LoVo (cell line): ENCODE measurements around the gene MYO18A.
A peak's percentile ranks its signal among the peaks of the same experiment; 100 is the strongest.
"Not testable (repeated sequence)": the region's sequence is repeated elsewhere in the genome, so short reads cannot be mapped to it uniquely, and the experiment has no call there.

Experiments
- DNase-seq: peaks from one replicate; pipeline ENCODE4 v3.0.0-alpha.2; 2016; ENCODE audit warnings: low spot score

MYO18A gene, protein sequence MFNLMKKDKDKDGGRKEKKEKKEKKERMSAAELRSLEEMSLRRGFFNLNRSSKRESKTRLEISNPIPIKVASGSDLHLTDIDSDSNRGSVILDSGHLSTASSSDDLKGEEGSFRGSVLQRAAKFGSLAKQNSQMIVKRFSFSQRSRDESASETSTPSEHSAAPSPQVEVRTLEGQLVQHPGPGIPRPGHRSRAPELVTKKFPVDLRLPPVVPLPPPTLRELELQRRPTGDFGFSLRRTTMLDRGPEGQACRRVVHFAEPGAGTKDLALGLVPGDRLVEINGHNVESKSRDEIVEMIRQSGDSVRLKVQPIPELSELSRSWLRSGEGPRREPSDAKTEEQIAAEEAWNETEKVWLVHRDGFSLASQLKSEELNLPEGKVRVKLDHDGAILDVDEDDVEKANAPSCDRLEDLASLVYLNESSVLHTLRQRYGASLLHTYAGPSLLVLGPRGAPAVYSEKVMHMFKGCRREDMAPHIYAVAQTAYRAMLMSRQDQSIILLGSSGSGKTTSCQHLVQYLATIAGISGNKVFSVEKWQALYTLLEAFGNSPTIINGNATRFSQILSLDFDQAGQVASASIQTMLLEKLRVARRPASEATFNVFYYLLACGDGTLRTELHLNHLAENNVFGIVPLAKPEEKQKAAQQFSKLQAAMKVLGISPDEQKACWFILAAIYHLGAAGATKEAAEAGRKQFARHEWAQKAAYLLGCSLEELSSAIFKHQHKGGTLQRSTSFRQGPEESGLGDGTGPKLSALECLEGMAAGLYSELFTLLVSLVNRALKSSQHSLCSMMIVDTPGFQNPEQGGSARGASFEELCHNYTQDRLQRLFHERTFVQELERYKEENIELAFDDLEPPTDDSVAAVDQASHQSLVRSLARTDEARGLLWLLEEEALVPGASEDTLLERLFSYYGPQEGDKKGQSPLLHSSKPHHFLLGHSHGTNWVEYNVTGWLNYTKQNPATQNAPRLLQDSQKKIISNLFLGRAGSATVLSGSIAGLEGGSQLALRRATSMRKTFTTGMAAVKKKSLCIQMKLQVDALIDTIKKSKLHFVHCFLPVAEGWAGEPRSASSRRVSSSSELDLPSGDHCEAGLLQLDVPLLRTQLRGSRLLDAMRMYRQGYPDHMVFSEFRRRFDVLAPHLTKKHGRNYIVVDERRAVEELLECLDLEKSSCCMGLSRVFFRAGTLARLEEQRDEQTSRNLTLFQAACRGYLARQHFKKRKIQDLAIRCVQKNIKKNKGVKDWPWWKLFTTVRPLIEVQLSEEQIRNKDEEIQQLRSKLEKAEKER (N-terminal part only)

GRCh38 chr17:29180034-29180787, at the start of gene MYO18A:
Gene MYO18A (minus strand): TSS chr17:29180398. CDS start chr17:29166940, 13,458 bp downstream.
- peak; percentile 86 for DNase-seq

DNA sequence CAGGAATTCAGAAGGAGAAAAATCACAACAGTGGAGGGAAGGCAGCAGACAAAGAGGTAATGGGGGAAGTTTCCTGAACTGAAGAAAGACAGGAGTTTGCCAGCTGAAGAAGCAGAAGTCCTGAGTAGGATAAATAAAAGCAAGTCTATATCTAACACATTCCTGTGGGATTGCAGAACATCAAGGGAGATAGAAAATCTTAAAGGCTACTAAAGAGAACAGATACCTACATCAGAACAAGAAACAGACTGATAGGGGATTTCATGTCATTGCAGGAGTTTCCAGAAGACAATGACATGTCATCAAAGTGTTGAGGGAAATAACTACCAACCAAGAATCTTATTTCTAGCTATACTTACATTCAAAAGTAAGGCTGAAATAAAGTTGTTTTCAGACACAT, 45.2 kb upstream of the MYO18A start:
- no peak for DNase-seq

DNA sequence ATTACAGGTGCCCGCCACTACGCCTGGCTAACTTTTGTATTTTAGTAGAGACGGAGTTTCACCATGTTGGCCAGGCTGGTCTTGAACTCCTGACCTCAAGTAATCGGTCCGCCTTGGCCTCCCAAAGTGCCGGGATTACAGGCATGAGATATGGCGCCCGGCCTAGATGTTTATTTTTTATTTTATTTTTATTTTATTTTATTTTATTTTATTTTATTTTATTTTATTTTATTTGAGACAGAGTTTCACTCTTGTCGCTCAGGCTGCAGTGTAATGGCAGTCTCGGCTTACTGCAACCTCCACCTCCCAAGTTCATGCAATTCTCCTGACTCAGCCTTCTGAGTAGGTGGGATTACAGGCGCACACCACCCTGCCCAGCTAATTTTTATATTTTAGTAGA, 41.1 kb upstream of the MYO18A start:
- not testable (repeated sequence) for DNase-seq

DNA sequence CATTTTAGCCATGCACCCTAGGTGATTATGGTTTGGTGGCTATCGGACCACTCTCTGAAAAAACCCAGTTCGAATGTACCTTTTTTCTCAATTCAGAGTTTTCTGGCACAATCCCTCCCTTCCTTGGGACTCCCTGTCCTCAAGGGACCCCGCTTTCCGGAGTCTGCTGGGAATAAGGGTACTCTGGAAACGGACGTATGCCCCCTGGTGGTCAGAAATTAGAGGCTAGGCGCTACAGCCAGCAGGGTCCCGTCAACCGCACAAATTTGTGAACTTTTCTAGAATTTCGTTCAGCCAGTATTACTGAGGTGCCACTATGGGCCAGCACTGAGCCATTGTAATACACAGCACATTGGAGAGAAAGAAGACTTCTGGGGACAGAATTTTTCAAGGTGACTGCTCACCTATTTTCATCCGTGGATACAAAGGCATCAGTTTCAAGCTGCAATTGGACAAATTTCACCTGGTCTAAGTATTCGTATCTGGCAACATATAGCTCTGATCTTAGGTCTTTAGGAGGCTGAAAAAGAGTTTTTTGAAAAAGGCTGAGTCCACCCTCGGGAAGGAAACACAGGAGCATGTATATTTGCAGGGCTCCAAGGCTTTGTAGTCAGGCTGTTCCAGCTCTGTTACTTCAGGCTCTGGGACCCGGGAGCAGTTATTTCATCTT, 39.3 kb upstream of the MYO18A start:
- peak; percentile 71 for DNase-seq

- no peak for DNase-seq
Measured at GRCh38 chr17:29216856-29217255, 36.7 kb upstream of the MYO18A start.

- no peak for DNase-seq
Measured at GRCh38 chr17:29216181-29216580, 36.0 kb upstream of the MYO18A start.

GRCh38 chr17:29215717-29216116, 35.5 kb upstream of the MYO18A start:
- no peak for DNase-seq

- DNase-seq, result no peak
Measured at GRCh38 chr17:29215174-29215573, 35.0 kb upstream of the MYO18A start.

DNA sequence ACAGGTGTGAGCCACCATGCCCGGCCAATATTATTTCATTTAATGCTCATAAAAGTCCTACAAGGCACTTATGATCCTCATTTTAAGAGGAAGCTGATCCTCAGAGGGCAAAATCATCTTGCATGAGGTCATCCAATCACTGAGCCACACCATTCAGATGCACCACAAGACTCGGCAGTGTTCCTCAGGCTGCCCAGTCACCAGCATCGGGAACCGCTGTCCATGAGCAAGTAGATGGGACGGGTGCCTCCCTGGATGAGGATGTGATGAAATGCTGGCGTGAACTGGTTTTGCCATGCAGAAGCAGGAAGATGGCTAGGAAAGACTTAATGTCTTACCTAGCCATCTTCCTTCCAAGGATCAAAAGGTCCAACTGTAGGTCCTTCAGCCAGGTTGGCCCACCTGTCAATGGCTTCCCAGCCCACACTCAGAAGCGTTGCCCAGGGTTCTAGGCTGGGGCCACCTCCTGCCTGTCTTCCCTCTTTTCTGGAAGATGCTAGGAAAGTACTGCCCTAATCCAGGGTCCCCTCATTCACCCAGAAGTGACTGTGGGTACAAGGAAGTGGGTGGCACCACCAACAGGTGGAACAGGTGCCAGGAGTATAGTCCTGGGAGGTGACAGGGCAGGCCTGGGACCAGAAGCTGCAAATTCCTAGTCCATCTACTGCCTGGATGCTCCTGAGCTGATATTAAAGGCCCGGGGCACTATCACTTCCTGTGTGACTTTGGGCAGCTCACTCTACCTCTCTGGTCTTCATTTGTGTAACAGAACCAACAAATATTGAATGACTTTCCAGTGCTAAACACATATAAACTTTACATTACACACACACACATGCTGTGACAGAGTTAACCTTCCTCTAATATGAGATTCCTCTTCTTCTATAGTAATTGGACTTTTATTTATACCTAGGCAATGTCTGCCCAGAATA, 34.3 kb upstream of the MYO18A start:
- no peak for DNase-seq

- no peak for DNase-seq
Measured at GRCh38 chr17:29212681-29213121, 32.5 kb upstream of the MYO18A start.

GRCh38 chr17:29212094-29212631, 32.0 kb upstream of the MYO18A start:
- no peak for DNase-seq

DNA sequence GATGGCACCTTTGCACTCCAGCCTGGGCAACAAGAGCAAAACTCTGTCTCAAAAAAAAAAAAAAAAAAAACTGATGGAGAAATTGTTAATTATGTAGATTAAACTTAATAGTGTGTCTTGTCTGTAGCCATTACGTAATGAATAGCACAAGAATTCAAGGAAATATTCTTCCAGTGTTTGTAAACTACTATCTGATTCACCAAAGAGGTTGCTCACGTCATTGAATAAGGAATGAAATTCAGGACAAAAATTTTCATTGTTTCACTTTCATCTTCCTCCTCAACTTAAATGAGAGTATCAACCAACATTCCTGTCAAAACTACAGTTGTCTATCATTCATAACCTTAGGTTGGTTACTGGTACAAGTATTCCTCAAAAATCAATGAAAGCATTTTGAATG, 30.7 kb upstream of the MYO18A start:
- no peak for DNase-seq

GRCh38 chr17:29209073-29209472, 28.9 kb upstream of the MYO18A start:
- no peak for DNase-seq

- no peak for DNase-seq
Measured at GRCh38 chr17:29207975-29208374, 27.8 kb upstream of the MYO18A start.

DNA sequence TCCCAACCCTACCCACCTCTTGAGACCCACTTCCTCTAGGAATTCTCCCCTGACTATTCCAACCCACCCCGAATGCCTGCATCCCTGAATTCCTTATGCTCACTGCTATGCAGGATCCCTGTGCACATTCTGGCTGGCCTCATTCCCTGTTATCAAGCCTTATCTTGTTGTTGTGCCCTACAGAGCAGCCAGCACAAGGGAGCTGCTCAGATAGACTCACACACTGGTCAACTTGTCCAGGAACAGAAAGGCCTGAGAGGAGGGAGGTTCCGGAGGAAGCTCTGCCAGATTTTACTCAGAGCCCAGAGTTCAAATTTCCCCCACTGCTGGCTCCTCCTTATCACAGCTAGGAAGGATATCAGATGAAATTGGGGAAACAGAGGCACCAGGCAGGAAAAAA, 24.8 kb upstream of the MYO18A start:
- DNase-seq, result no peak

DNA sequence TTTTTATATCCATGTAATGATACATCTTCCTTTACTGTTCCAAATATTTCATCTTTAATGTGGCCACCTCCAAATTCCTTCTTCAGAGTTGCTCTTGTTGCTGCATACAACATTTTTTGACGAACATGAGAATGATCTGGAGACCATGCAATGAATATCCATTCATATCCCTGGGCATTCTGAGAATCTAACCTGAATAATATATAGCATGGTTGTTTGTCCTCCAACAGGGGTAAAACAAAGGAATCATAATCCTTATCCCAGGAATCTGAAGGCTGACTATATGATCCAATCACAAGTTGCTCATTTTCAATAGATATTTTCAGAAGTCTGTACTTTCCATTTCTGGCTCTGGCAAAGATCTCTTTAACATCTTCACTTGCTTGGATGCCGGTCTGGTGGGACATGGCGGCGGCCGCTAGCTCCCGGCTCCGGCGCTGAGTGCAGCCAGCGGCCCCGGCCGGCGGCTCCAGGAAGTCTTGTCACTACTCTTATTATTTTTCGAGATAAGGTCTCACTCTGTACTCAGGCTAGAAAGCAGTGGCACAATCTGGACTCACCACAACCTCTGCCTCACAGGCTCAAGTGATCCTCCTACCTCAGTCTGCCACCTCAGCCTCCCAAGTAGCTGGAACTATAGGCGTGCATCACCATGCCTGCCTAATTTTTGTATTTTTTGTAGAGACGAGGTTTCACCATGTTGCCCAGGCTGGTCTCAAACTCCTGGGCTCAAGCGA, 24.0 kb upstream of the MYO18A start:
- not testable (repeated sequence) for DNase-seq

- DNase-seq, result no peak
Measured at GRCh38 chr17:29197516-29198272, 17.5 kb upstream of the MYO18A start.
